GM12878 (cell line): Measurements from ENCODE around the gene EVC. TPM values are rescaled to one million over a fixed set of nuclear protein-coding genes. Genes with fewer than 3 reads are reported as not detected.

Experiments
- ATAC-seq: fragments of 200-7000 bp; cut with Tn5 transposase; 3 replicates; pipeline ENCODE4 v1.9.1; 2020; ENCODE audit warnings: mild to moderate bottlenecking, moderate library complexity
- BruUV-seq: library from RNA; stranded (reverse); fragments of 400-500 nt; replicated peaks from 2 replicates; lab custom pipeline; 2021; lab: Mats Ljungman, UMichigan
- CTCF ChIA-PET: fragments of 300-600 bp; sonication (Branson Sonifier 250); formaldehyde crosslinking; extraction: SDS; loops from one replicate; lab custom pipeline; 2021; ENCODE audit warnings: inconsistent platforms; lab: Yijun Ruan, JAX
- POLR2A ChIA-PET: fragments of 350-600 bp; formaldehyde crosslinking; extraction: SDS; loops from one replicate; lab custom pipeline; 2021; ENCODE audit warnings: inconsistent platforms; lab: Charles Lee
- RAD21 ChIA-PET: fragments of 300-600 bp; sonication (Branson Sonifier 250); formaldehyde crosslinking; loops from one replicate; lab custom pipeline; 2023; ENCODE audit warnings: antibody characterized with exemption; ENCODE audit not compliant: unreplicated experiment; lab: Charles Lee
- SMC1A ChIA-PET: fragments of 300-600 bp; sonication (Branson Sonifier 250); formaldehyde crosslinking; loops from one replicate; lab custom pipeline; 2023; ENCODE audit not compliant: unreplicated experiment, uncharacterized antibody; lab: Charles Lee
- DNase-seq: peaks from one replicate; pipeline ENCODE4 v3.0.0-alpha.2; 2011; ENCODE audit warnings: low read depth, low spot score
- FAIRE-seq: peaks from 3 replicates; lab custom pipeline; 2011; peaks lifted over from hg19 to GRCh38; lab: Jason Lieb, UNC
- H2AFZ ChIP-seq: 2 replicates; pipeline ENCODE4 v1.6.0; 2011; ENCODE audit warnings: low read depth, low read length, control low read depth; ENCODE audit not compliant: control insufficient read depth
- H3K27ac ChIP-seq: 2 replicates; pipeline ENCODE4 v1.5.1; 2011; ENCODE audit warnings: control low read depth; ENCODE audit not compliant: control insufficient read depth, insufficient read depth
- H3K27me3 ChIP-seq, 2 experiments: replicated peaks in 1 of 2; 2 replicates each; pipeline versions ENCODE4 v1.6.0 to v1.6.1; 2011; ENCODE audit warnings: low read length in 1 of 2; ENCODE audit not compliant: control insufficient read depth in 2 of 2, insufficient read depth in 2 of 2
- H3K36me3 ChIP-seq, 2 experiments: 2 replicates each; pipeline ENCODE4 v1.5.1; 2011; ENCODE audit warnings: low read length in 1 of 2; ENCODE audit not compliant: control insufficient read depth in 2 of 2, insufficient read depth in 2 of 2
- H3K4me1 ChIP-seq: 2 replicates; pipeline ENCODE4 v1.6.1; 2011; ENCODE audit warnings: mild to moderate bottlenecking, low read length, moderate library complexity, mixed read lengths; ENCODE audit not compliant: control insufficient read depth, insufficient read depth
- H3K4me2 ChIP-seq: 2 replicates; pipeline ENCODE4 v1.6.0; 2011; ENCODE audit warnings: control low read depth; ENCODE audit not compliant: control insufficient read depth, insufficient read depth
- H3K4me3 ChIP-seq: fragments of 200-600 bp; sonication (generic); 2 replicates; pipeline ENCODE4 v1.5.1; 2016
- H3K79me2 ChIP-seq: 2 replicates; pipeline ENCODE4 v1.6.0; 2011; ENCODE audit warnings: low read length; ENCODE audit not compliant: control insufficient read depth, insufficient read depth
- H3K9ac ChIP-seq: 2 replicates; pipeline ENCODE4 v1.8.0; 2011; ENCODE audit warnings: low read length, control low read depth, mixed read lengths; ENCODE audit not compliant: control insufficient read depth, insufficient read depth
- H3K9me3 ChIP-seq: replicated peaks from 3 replicates; pipeline ENCODE4 v1.5.1; 2011; ENCODE audit warnings: mild to moderate bottlenecking, low read length; ENCODE audit not compliant: control insufficient read depth, insufficient read depth
- H4K20me1 ChIP-seq: 2 replicates; pipeline ENCODE4 v1.6.0; 2011; ENCODE audit not compliant: control insufficient read depth, insufficient read depth
- MEF2A ChIP-seq: IDR thresholded peaks from 2 replicates; pipeline ENCODE4 v1.6.1; 2011; ENCODE audit warnings: low read depth, mild to moderate bottlenecking, low read length, moderate library complexity; ENCODE audit not compliant: insufficient read depth
- MYB ChIP-seq: fragments of 150-350 bp; IDR thresholded peaks from 2 replicates; pipeline ENCODE4 v1.6.1; 2014; ENCODE audit warnings: mild to moderate bottlenecking, low read depth, low read length, borderline replicate concordance
- NR2C1 ChIP-seq: fragments of 450-650 bp; IDR thresholded peaks from 2 replicates; pipeline ENCODE4 v1.6.1; 2017; ENCODE audit warnings: antibody characterized with exemption, mild to moderate bottlenecking, moderate library complexity
- RBBP5 ChIP-seq: fragments of 200-600 bp; sonication (generic); conservative IDR thresholded peaks from 2 replicates; pipeline ENCODE4 v1.6.1; 2016
- RCOR1 ChIP-seq: conservative IDR thresholded peaks from 2 replicates; pipeline ENCODE4 v1.6.1; 2012; ENCODE audit warnings: low read depth, low read length, improper control_type of control experiment
- RELA ChIP-seq: fragments of 450-650 bp; IDR thresholded peaks from 2 replicates; pipeline ENCODE4 v1.8.0; 2014; ENCODE audit warnings: borderline replicate concordance; ENCODE audit not compliant: partially characterized antibody
- SUZ12 ChIP-seq: fragments of 200-600 bp; sonication (generic); IDR thresholded peaks from one replicate; pipeline ENCODE4 v1.6.1; 2018; ENCODE audit warnings: antibody characterized with exemption, mild to moderate bottlenecking; ENCODE audit not compliant: unreplicated experiment
- USF2 ChIP-seq: IDR thresholded peaks from 2 replicates; pipeline ENCODE4 v1.6.1; 2011; ENCODE audit warnings: low read depth, low read length, improper control_type of control experiment, borderline replicate concordance
- WGBS: methylation state at CpG from one replicate; pipeline ENCODE4 v1.1.6; 2016; ENCODE audit warnings: low lambda C conversion rate; ENCODE audit not compliant: insufficient replicate concordance, insufficient coverage; ENCODE audit errors: missing lambda C conversion rate; 5-methylcytosine and 5-hydroxymethylcytosine counted together
- in situ Hi-C: fragments of 300-500 bp; cut with MboI; formaldehyde crosslinking; loops from 9 replicates; pipeline ENCODE4 v1.14.3; 2018; ENCODE audit warnings: mixed read lengths
- intact Hi-C: fragments of 100-400 bp; cut with micrococcal nuclease; formaldehyde crosslinking; loops from one replicate; pipeline ENCODE4 v1.14.2; 2022; ENCODE audit not compliant: unreplicated experiment
- polyA plus RNA-seq, 11 experiments: library from polyadenylated mRNA; depleted of rRNA in 4 of 11; unstranded in 6 of 11; stranded (reverse) in 5 of 11; fragments of >200 nt; fragmentation: Nextera tagmentation in 4 of 11; fragmentation: Illumina TruSeq in 1 of 11; extraction: Ambion mirVana in 4 of 11; extraction: Trizol in 1 of 11; gene quantifications; 1 replicate in 1 of 11; 2 replicates in 10 of 11; pipeline versions ENCODE4 v1.2.1 to v1.2.3, GENCODE V29; 2011 to 2016; ENCODE audit warnings: inconsistent platforms in 2 of 11, missing spikeins in 2 of 11, low read depth in 1 of 11
- total RNA-seq, 4 experiments: library from RNA; depleted of rRNA in 3 of 4; stranded (reverse); fragments of >200 nt in 3 of 4; fragmentation: Illumina TruSeq in 1 of 4; extraction: Trizol in 1 of 4; gene quantifications; 2 replicates each; pipeline versions ENCODE4 v1.2.1 to v1.2.3, GENCODE V29; 2013 to 2021

Gene EVC
- total and polyA plus RNA-seq, 10 of the 15 experiments (the other 5 are each of a cell fraction or from before 2014, with no cell fraction given) = 0.87 to 55.9 (median 15.6) TPM

DNA sequence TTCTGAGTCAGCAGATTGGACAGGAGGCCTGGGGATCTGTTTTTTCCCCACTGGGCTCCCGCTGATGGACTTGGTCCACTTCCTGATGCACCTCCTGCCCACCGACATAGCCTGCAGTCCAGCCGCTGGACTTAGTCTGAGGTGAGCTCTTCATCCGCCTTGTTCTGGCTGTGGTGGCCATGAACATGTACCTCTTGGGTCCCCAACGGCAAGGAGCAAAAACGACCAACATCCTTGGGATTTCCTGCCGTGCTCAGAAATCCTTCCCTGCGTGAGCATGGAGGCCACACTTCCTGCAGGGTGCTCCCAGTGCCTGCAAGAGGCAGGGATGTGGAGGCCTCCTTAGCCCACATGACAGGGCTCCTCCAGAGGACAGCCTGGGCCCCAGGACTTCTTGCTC lies 105.1 kb downstream of the EVC start:
- no TSS peak for BruUV-seq
- POLR2A ChIA-PET = no interaction called here
- no peak for DNase-seq

DNA sequence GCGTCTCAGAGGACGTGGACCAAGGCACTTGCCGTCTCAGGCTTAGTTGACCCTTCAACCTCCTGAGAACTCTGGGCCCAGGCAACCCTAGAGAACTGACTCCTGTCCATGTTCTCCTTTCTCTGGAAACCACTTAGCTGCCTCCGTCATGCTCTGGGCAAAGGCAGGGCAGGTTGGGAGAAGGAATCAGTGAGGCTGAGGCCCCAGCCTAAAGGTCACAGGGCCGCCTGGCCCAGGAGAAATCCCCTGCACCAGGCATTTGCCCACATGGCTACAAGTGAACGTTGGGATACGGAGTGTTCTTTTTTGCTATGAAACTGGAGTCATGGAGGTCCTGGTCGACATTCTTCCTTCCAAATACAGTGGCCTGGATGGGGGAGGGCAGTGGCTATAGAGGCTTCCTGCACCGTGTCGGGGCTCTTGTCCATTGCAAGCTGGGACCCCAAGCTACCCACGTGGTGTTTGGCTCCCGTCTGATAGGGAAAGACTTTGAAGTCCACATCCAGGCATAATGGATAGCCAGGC lies 105.9 kb downstream of the EVC start:
- ChIA-PET SMC1A (no interaction called here), CTCF (no interaction called here), POLR2A (no interaction called here), RAD21 (no interaction called here)
- H3K36me3 ChIP-seq = peaks cover 0 to 3% of the 10 kb centered on the region in 2 experiments; a peak in 2 of 4 replicates
- no peak overlapping the region for H3K9ac ChIP-seq
- no peak for TF ChIP-seq RCOR1
- no TSS peak for BruUV-seq
- no peaks in the 10 kb centered on the region for H3K4me1 ChIP-seq
- no peak overlapping the region for H2AFZ ChIP-seq
- intact Hi-C loops (no loop called here), in situ Hi-C loops (loop anchor here (10.0 kb wide), 3 partner anchors 412 to 1332 kb away; no protein-coding TSS in a partner anchor)
- H3K27ac ChIP-seq = no peak overlapping the region
- FAIRE-seq = no peak
- no peak for ATAC-seq
- 9% methylated on average over 12 of the region's 12 CpGs for WGBS
- DNase-seq = no peak
- no peak overlapping the region for H3K4me2 ChIP-seq
- no peaks in the 10 kb centered on the region for H3K79me2 ChIP-seq
- no peak overlapping the region for H3K4me3 ChIP-seq
- H4K20me1 ChIP-seq = no peaks in the 10 kb centered on the region
- H3K9me3 ChIP-seq = no peaks in the 10 kb centered on the region
- H3K27me3 ChIP-seq = no peaks in the 10 kb centered on the region

More for the DNA sequence above, 105.1 kb downstream of the EVC start:
- Histone ChIP-seq H3K4me2 (no peak overlapping the region), H3K27ac (no peak overlapping the region), H4K20me1 (no peaks in the 10 kb centered on the region), H3K9ac (no peak overlapping the region), H2AFZ (no peak overlapping the region), H3K4me3 (no peak overlapping the region), H3K27me3 (no peaks in the 10 kb centered on the region), H3K4me1 (no peaks in the 10 kb centered on the region), H3K79me2 (no peaks in the 10 kb centered on the region), H3K36me3 (peaks cover 0 to 3% of the 10 kb centered on the region in 2 experiments; a peak in 2 of 4 replicates), H3K9me3 (no peaks in the 10 kb centered on the region)
- no peak for TF ChIP-seq MEF2A
- no peak for TF ChIP-seq USF2
- TF ChIP-seq RELA = no peak
- TF ChIP-seq SUZ12 = no peak
- TF ChIP-seq RBBP5 = no peak
- TF ChIP-seq NR2C1 = no peak
- TF ChIP-seq MYB = no peak
- in situ Hi-C loops (loop anchor here (10.0 kb wide), 3 partner anchors 411 to 1331 kb away; no protein-coding TSS in a partner anchor), intact Hi-C loops (no loop called here)
- CTCF ChIA-PET = no interaction called here
- RAD21 ChIA-PET = no interaction called here
- WGBS = 17% methylated on average over 8 of the region's 8 CpGs
- ATAC-seq (no peak), FAIRE-seq (no peak)
- SMC1A ChIA-PET = no interaction called here
